ENCODE results near the gene CCDC57. TPM values are rescaled to one million over a fixed set of nuclear protein-coding genes. Genes with fewer than 3 reads are reported as not detected.

Gene CCDC57
- total and polyA plus RNA-seq, 9 of the 15 experiments (the other 6 are each of a cell fraction or from before 2014, with no cell fraction given) = 0.83 to 36.2 (median 13.6) TPM

DNA sequence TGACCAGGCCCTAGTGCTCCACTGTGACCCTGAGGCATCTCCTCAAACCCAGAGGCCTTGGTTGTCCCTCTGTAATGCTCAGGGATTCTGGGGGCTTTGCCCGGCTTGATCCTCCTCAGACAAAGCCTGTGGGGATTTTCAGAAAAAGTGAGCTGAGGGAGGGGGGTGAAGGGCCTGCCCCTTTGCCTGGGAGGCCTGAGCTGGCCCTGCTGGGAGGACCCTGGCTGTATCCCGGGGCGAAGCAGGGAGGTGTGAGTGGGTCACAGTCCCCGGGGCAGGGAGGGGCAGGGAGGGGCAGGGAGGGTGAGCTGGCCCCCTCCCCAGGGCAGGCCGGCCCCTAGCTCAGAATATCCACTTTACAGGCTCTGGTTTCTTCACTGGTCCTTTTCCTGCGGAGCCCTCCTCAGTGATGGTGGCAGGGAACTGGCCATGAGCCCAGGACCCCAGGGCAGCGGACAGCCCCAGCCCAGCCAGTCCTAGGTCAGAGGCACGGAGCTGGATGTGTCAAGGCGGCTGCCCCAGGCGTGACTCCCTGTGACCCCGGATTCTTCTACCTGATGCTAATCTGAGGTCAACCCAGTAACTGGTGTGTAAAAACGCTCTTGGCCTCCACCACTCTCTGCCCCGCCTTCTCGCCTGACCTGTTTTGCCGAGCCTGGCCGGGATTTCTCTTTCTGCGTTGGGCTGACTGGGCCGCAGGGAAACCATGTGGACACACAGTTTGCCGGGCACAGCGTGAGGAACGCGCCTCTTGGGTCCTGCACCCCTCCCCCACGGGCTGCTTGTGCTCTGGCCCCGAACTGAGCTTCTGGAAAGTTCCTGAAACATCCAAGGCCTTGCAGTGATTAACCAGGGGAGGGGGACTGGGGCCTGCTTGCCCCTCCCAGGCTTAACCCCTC lies 108.8 kb downstream of the CCDC57 start (continued):
- TF ChIP-seq SIN3A (IDR thresholded peaks at IDR 0.05; ENCODE audit: borderline replicate concordance in 2 of 2, control insufficient read depth in 1 of 2, low read depth in 2 of 2, low read length in 2 of 2) (no peak), NFIC (IDR thresholded peaks at IDR 0.05) (no peak), GTF2A2 (tag; IDR thresholded peaks at IDR 0.05) (no peak), WHSC1 (IDR thresholded peaks at IDR 0.05; ENCODE audit: low read length) (no peak), SIRT6 (IDR thresholded peaks at IDR 0.05; ENCODE audit: low read depth, low read length) (no peak), HMG20B (CRISPR knock-in tag; IDR thresholded peaks at IDR 0.05) (no peak), BRD4 (IDR thresholded peaks at IDR 0.05) (no peak), CREM (IDR thresholded peaks at IDR 0.05; ENCODE audit: low read depth) (0 out of 2 replicates have a peak, but pooled peaks have one; percentile 29), PTBP1 (IDR thresholded peaks at IDR 0.05; ENCODE audit: low read depth, low read length) (no peak), RFX5 (IDR thresholded peaks at IDR 0.05; ENCODE audit: low read depth, low read length) (no peak), EHMT2 (IDR thresholded peaks at IDR 0.05) (no peak)
- TF ChIP-seq, protein P1, sequence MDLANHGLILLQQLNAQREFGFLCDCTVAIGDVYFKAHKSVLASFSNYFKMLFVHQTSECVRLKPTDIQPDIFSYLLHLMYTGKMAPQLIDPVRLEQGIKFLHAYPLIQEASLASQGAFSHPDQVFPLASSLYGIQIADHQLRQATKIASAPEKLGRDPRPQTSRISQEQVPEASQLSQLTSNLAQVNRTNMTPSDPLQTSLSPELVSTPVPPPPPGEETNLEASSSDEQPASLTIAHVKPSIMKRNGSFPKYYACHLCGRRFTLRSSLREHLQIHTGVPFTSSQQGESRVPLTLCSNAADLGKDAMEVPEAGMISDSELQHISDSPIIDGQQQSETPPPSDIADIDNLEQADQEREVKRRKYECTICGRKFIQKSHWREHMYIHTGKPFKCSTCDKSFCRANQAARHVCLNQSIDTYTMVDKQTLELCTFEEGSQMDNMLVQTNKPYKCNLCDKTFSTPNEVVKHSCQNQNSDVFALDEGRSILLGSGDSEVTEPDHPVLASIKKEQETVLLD (IDR thresholded peaks at IDR 0.05) = 0 out of 2 replicates have a peak, but pooled peaks have one; percentile 26
- TF ChIP-seq, protein P2, sequence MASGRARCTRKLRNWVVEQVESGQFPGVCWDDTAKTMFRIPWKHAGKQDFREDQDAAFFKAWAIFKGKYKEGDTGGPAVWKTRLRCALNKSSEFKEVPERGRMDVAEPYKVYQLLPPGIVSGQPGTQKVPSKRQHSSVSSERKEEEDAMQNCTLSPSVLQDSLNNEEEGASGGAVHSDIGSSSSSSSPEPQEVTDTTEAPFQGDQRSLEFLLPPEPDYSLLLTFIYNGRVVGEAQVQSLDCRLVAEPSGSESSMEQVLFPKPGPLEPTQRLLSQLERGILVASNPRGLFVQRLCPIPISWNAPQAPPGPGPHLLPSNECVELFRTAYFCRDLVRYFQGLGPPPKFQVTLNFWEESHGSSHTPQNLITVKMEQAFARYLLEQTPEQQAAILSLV (tag; IDR thresholded peaks at IDR 0.05) = no peak
- TF ChIP-seq, protein P3, sequence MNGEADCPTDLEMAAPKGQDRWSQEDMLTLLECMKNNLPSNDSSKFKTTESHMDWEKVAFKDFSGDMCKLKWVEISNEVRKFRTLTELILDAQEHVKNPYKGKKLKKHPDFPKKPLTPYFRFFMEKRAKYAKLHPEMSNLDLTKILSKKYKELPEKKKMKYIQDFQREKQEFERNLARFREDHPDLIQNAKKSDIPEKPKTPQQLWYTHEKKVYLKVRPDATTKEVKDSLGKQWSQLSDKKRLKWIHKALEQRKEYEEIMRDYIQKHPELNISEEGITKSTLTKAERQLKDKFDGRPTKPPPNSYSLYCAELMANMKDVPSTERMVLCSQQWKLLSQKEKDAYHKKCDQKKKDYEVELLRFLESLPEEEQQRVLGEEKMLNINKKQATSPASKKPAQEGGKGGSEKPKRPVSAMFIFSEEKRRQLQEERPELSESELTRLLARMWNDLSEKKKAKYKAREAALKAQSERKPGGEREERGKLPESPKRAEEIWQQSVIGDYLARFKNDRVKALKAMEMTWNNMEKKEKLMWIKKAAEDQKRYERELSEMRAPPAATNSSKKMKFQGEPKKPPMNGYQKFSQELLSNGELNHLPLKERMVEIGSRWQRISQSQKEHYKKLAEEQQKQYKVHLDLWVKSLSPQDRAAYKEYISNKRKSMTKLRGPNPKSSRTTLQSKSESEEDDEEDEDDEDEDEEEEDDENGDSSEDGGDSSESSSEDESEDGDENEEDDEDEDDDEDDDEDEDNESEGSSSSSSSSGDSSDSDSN (IDR thresholded peaks at IDR 0.05; ENCODE audit: borderline replicate concordance in 1 of 2, low read depth in 2 of 2, low read length in 2 of 2) = no peak
- TF ChIP-seq, protein P4, sequence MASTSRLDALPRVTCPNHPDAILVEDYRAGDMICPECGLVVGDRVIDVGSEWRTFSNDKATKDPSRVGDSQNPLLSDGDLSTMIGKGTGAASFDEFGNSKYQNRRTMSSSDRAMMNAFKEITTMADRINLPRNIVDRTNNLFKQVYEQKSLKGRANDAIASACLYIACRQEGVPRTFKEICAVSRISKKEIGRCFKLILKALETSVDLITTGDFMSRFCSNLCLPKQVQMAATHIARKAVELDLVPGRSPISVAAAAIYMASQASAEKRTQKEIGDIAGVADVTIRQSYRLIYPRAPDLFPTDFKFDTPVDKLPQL (IDR thresholded peaks at IDR 0.05; ENCODE audit: extremely low read depth, insufficient read length) = no peak
- TF ChIP-seq, protein P5, sequence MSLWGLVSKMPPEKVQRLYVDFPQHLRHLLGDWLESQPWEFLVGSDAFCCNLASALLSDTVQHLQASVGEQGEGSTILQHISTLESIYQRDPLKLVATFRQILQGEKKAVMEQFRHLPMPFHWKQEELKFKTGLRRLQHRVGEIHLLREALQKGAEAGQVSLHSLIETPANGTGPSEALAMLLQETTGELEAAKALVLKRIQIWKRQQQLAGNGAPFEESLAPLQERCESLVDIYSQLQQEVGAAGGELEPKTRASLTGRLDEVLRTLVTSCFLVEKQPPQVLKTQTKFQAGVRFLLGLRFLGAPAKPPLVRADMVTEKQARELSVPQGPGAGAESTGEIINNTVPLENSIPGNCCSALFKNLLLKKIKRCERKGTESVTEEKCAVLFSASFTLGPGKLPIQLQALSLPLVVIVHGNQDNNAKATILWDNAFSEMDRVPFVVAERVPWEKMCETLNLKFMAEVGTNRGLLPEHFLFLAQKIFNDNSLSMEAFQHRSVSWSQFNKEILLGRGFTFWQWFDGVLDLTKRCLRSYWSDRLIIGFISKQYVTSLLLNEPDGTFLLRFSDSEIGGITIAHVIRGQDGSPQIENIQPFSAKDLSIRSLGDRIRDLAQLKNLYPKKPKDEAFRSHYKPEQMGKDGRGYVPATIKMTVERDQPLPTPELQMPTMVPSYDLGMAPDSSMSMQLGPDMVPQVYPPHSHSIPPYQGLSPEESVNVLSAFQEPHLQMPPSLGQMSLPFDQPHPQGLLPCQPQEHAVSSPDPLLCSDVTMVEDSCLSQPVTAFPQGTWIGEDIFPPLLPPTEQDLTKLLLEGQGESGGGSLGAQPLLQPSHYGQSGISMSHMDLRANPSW (CRISPR knock-in tag; IDR thresholded peaks at IDR 0.05) = no peak
- TF ChIP-seq, protein P6, sequence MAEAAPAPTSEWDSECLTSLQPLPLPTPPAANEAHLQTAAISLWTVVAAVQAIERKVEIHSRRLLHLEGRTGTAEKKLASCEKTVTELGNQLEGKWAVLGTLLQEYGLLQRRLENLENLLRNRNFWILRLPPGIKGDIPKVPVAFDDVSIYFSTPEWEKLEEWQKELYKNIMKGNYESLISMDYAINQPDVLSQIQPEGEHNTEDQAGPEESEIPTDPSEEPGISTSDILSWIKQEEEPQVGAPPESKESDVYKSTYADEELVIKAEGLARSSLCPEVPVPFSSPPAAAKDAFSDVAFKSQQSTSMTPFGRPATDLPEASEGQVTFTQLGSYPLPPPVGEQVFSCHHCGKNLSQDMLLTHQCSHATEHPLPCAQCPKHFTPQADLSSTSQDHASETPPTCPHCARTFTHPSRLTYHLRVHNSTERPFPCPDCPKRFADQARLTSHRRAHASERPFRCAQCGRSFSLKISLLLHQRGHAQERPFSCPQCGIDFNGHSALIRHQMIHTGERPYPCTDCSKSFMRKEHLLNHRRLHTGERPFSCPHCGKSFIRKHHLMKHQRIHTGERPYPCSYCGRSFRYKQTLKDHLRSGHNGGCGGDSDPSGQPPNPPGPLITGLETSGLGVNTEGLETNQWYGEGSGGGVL (CRISPR knock-in tag; IDR thresholded peaks at IDR 0.05) = no peak
